Stimulated activated naive B cell treated with anti-CD40 and anti-IgM and Interleukin-4, amounts not matched to agents 10 μg/mL and 1 μg/mL and 100 μg/mL, for 72 hours (primary cell): Measurements from ENCODE around the gene CYP27B1.

Source experiments
- ATAC-seq, 2 donors: fragments of 150-1000 bp; cut with Tn5 transposase; replicated peaks; 2 replicates each; pipeline ENCODE4 v1.10.0; 2021; ENCODE audit warnings: moderate library complexity in 1 of 2
- DNase-seq: peaks from one replicate; pipeline ENCODE4 v3.0.0; 2021
- H3K27ac Mint-ChIP-seq: one replicate; pipeline ENCODE4 v1.8.0; 2022; ENCODE audit warnings: mild to moderate bottlenecking, mixed read lengths
- H3K27me3 Mint-ChIP-seq, 2 donors: one replicate each; pipeline ENCODE4 v1.8.0; 2022; ENCODE audit warnings: mixed read lengths in 2 of 2
- H3K36me3 Mint-ChIP-seq, 2 donors: one replicate each; pipeline ENCODE4 v1.8.0; 2022; ENCODE audit warnings: mixed read lengths in 2 of 2, mild to moderate bottlenecking in 1 of 2
- H3K4me1 Mint-ChIP-seq, 2 donors: one replicate each; pipeline ENCODE4 v1.8.0; 2022; ENCODE audit warnings: mixed read lengths in 2 of 2, mild to moderate bottlenecking in 1 of 2
- H3K4me3 Mint-ChIP-seq, 2 donors: one replicate each; pipeline ENCODE4 v1.8.0; 2022; ENCODE audit warnings: mild to moderate bottlenecking in 2 of 2, mixed read lengths in 2 of 2, moderate library complexity in 1 of 2
- H3K9me3 Mint-ChIP-seq, 2 donors: one replicate each; pipeline ENCODE4 v1.8.0; 2022; ENCODE audit warnings: mixed read lengths in 2 of 2, mild to moderate bottlenecking in 1 of 2

CYP27B1 gene

DNA sequence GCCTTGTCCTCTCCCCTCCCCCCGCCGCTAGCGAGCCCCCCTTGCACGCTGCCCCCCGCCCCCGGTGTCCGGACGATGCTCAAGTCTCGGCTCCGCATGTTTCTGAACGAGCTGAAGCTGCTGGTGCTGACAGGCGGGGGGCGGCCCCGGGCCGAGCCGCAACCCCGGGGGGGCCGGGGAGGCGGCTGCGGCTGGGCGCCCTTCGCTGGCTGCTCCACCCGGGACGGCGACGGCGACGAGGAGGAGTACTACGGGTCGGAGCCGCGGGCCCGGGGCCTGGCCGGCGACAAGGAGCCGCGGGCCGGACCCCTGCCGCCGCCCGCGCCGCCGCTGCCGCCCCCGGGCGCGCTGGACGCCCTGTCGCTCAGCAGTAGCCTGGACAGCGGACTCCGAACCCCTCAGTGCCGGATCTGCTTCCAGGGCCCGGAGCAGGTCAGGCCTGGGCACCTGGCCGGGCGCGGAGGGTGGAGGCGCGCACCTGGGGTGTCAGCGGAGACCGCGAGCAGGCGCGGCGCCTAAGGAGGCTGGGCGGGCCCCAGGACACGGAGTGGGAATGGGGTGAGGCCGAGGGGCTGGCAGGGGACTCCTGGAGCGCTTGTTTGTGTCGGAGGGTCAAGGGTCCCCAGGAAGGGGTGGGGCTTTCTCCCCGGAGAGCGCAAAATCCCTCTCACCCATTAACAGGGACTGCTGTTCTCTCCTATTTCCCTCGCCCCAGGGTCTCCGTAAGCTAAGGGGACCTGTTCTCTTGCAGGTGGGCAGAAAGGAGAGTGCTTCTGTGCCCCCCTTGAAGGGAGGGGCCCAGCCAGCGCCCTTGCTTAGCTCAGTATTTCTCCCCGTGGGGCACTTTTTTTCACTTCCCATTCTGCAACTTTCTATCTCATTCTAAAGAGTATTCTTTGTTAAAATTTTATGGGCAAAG is 11.2 kb downstream of the CYP27B1 start:
- Mint-ChIP-seq H3K27me3 (no peaks in the 10 kb centered on the region), H3K9me3 (no peaks in the 10 kb centered on the region), H3K36me3 (peaks cover 27 to 31% of the 10 kb centered on the region in 2 donors), H3K27ac (peak overlapping the region; percentile 90), H3K4me1 (peaks cover 44 to 78% of the 10 kb centered on the region in 2 donors), H3K4me3 (peak overlapping the region; percentile 90)
- ATAC-seq (peak; percentile 3 to 7), DNase-seq (no peak)

DNA sequence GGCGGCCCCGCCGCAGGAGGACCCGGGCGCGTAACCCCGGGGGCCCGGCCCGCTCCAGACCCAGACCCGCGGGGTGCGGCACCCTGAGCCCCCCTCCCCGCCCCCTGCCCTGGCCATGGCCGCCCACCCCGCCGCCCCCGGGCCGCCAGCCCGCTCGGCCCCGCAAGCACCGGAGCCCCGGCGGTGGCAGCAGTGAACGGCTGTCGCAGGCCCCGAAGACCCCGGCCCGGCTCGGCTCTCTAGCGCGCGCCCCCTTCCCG is 11.8 kb downstream of the CYP27B1 start:
- no peaks in the 10 kb centered on the region for H3K9me3 Mint-ChIP-seq
- H3K27me3 Mint-ChIP-seq = no peaks in the 10 kb centered on the region
- DNase-seq (no peak), ATAC-seq (no peak)
- peak overlapping the region; percentile 68 to 90 for H3K4me3 Mint-ChIP-seq
- H3K27ac Mint-ChIP-seq = no peak overlapping the region
- peaks cover 46 to 77% of the 10 kb centered on the region in 2 donors for H3K4me1 Mint-ChIP-seq
- H3K36me3 Mint-ChIP-seq = peaks cover 33 to 37% of the 10 kb centered on the region in 2 donors

DNA sequence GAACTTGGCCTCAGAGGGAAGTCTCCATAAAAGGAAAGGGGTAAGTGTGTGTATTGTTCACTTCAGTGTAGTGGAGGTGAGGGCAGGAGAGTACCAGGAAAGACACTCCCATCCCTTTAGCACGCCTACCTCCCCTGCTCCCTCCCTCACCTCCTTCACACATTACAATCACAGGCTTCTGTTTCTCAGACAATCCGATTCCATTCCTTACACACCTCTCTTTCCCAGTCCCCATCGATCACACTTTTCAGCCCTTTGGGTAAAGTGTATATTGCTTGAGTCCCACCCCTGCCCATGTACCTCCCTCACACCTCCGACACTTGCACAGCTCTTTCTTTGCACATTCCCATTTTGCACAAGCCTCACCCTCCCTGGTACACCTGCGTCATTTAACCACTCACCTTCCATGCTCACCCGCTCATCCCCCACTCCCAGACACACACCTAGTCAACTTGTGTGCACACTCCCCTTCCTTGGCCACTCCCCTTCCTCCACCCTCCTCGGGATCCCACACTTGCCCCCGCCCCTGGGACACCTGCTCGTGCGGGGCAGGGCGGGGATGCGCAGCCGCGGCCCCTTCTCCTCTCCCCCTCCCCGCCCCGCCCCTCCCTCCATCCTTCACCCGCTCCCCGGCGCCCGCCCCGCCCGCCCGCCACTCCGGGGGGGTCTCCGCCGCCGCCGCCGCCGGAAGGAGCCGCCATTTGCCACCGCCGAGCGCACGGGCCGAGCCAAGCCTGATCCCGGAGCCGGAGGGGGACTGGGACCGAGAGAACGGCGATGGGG is 12.3 kb downstream of the CYP27B1 start, which contains the start of gene MARCHF9:
TSS of gene MARCHF9 (plus strand) at position 693 of the 783 bp plus-strand sequence. CDS start 426 bp downstream, outside the sequence.
- no peaks in the 10 kb centered on the region for H3K27me3 Mint-ChIP-seq

DNA sequence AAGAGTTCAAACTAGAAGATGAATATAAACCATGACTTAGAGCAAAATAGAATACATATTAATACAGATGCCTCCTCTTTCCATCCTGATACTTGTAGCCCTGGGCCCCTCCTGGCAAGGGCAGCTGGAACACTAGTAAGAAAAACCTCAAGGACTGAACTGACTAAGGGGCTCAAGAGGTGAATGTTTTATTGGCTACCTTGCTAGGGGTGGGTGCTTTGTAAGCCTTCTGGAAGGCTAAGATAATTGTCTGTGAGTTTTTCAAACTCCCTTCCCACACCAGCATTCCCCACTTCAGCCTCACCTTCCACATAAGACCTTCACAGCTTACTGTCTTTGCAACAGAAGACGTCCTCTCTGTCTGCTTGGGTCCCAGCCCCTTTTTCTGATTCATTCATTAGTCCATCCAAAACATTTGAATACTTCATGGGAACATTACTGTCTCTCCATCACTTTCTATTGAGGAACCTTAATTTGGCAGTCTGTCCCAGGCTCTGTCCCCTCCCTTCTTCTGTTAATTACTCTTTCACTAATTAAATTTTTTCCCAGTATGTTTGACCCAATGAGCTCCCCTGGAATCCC is 13.0 kb downstream of the CYP27B1 start:
- Mint-ChIP-seq H3K36me3 (peaks cover 31 to 35% of the 10 kb centered on the region in 2 donors), H3K4me1 (peaks cover 39 to 69% of the 10 kb centered on the region in 2 donors), H3K27ac (peak overlapping the region; percentile 26), H3K9me3 (no peaks in the 10 kb centered on the region), H3K27me3 (no peaks in the 10 kb centered on the region), H3K4me3 (no peak overlapping the region)
- DNase-seq = no peak
- ATAC-seq = no peak

More for the DNA sequence above, 12.3 kb downstream of the CYP27B1 start, which contains the start of gene MARCHF9:
- peaks cover 44 to 72% of the 10 kb centered on the region in 2 donors for H3K4me1 Mint-ChIP-seq
- peaks cover 31 to 33% of the 10 kb centered on the region in 2 donors for H3K36me3 Mint-ChIP-seq
- peak within 1 kb of the TSS; percentile 90 for H3K27ac Mint-ChIP-seq
- no peaks in the 10 kb centered on the region for H3K9me3 Mint-ChIP-seq
- peak within 1 kb of the TSS; percentile 90 for H3K4me3 Mint-ChIP-seq
- ATAC-seq = peak; percentile 31 to 40
- peak; percentile 71 for DNase-seq

DNA sequence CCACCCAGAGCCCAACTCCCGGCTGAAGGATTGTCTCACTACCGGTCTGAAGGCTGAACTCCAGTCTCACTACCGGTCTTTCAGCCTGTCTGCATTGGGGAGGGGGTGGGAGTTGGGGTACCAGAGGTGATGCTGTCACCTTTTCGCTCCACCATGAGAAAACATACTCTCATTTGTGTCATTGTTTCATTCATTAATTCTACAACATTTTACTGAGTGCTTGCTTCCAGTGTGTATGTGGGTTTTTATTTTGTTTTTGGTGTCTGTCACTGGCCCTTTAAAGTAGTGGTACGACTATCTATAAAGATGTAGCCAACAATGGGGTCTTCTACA is 14.2 kb downstream of the CYP27B1 start:
- DNase-seq = no peak
- Mint-ChIP-seq H3K36me3 (peaks cover 33 to 39% of the 10 kb centered on the region in 2 donors), H3K9me3 (no peaks in the 10 kb centered on the region), H3K4me1 (peaks cover 37 to 63% of the 10 kb centered on the region in 2 donors), H3K4me3 (peak overlapping the region; percentile 93 to 98), H3K27me3 (no peaks in the 10 kb centered on the region), H3K27ac (peak overlapping the region; percentile 94)
- no peak for ATAC-seq

DNA sequence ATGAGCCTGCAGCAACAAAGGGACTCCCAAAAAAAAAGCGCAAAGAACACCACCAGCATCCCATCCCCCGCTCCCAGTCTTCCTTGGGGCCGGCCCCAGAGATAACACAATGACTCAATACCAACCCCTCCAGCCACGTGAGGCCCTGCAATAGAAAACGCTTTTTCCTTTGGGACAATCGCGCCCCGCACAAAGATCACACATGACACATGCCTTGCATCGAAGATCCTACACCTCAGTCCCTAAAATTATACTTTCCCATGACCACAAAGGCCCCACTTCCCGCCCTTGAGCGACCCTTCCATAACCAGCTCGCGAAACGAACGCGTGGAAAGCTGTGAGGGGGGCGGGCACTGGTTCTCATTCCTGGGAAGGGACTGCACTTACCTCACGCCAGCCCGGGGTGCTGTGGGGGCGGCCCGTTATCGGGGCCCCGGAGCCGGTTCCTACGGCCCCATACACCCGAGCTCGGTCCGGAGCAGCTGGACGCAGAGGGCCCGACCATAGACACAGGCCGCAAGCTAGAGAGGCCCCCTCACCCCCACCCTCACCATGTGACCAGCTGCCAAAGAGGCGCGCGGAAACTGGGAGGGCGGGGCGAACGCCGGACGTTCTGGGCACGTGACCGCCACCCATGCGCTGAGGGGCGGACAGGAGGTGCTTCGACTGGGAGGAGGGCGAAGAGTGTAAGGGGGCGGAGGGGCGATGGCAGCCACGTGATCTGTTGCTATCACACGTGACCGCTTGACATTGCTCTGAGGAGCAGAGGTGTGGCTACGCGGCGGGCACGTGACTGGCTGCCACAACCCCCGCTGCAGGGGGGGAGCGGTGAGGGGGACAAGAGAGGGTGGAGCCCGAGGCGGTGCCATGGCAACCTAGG is 14.8 kb downstream of the CYP27B1 start, which contains the start of gene CDK4:
TSS of gene CDK4 (minus strand) at position 523 of the 880 bp plus-strand sequence. CDS start 593 bp downstream, outside the sequence.
- peak; percentile 99 for DNase-seq
- Mint-ChIP-seq H3K27me3 (no peaks in the 10 kb centered on the region), H3K4me1 (peaks cover 35 to 65% of the 10 kb centered on the region in 2 donors), H3K4me3 (peak within 1 kb of the TSS; percentile 93 to 98), H3K9me3 (no peaks in the 10 kb centered on the region), H3K27ac (peak within 1 kb of the TSS; percentile 94), H3K36me3 (peaks cover 37 to 44% of the 10 kb centered on the region in 2 donors)
- ATAC-seq = peak; percentile 77 to 84

DNA sequence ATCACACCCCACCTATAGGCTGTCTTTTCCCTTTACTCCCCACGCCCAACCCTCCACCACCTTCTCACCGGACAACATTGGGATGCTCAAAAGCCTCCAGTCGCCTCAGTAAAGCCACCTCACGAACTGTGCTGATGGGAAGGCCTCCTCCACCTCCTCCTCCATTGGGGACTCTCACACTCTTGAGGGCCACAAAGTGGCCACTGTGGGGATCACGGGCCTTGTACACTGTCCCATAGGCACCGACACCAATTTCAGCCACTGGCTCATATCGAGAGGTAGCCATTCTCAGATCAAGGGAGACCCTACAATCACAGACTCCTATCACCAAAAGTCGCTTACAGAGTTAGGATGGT is 15.5 kb downstream of the CYP27B1 start:
- Mint-ChIP-seq H3K36me3 (peaks cover 36 to 46% of the 10 kb centered on the region in 2 donors), H3K4me1 (peaks cover 31 to 61% of the 10 kb centered on the region in 2 donors)
- no peak for DNase-seq

DNA sequence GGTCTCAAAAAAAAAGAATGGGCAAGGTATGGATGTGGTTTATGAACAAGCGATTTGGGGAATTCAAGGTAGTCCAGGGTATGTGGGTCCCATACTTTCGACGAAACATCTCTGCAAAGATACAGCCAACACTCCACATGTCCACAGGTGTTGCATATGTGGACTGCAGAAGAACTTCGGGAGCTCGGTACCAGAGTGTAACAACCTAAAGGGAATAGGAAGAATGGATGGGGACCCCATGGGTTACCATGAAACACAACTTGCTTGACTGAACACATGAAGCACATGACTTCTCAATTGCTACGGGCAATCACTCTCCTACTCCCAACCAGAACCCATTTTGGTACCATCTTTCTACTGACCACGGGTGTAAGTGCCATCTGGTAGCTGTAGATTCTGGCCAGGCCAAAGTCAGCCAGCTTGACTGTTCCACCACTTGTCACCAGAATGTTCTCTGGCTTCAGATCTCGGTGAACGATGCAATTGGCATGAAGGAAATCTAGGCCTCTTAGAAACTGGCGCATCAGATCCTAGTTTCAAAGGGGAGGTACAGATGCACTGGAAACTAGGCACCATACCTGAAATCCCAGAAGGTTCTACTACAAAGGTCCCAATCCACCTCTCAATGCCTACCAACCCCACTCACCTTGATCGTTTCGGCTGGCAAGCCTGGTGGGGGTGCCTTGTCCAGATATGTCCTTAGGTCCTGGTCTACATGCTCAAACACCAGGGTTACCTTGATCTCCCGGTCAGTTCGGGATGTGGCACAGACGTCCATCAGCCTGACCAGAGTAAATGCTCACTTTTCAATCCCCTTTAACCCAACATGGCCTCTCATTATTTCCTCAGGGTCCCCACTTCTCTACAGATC is 16.1 kb downstream of the CYP27B1 start:
- Mint-ChIP-seq H3K9me3 (no peaks in the 10 kb centered on the region), H3K36me3 (peaks cover 38 to 51% of the 10 kb centered on the region in 2 donors), H3K27me3 (no peaks in the 10 kb centered on the region), H3K4me1 (peaks cover 34 to 63% of the 10 kb centered on the region in 2 donors), H3K4me3 (peak overlapping the region; percentile 93 to 98), H3K27ac (peak overlapping the region; percentile 94)
- no peak for DNase-seq
- ATAC-seq = no peak

More for the DNA sequence above, 15.5 kb downstream of the CYP27B1 start:
- Mint-ChIP-seq H3K27me3 (no peaks in the 10 kb centered on the region), H3K9me3 (no peaks in the 10 kb centered on the region), H3K27ac (peak overlapping the region; percentile 94), H3K4me3 (peak overlapping the region; percentile 93 to 98)
- ATAC-seq = no peak

DNA sequence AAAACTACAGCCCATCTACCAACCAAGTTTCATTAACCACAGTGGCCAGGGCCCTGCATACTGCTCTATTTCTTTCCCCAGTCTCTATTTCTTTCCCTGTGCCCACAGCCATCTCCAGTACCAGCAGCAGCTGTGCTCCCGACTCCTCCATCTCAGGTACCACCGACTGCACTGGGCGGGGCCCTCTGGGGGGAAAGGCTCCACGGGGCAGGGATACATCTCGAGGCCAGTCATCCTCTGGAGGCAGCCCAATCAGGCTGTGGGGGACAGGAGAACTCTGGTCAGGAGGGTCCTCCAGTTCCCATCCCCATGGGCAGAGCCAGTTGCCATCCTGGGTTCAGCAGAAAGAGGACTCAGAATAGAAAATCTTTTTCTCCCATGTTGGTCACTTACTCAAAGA is 17.8 kb downstream of the CYP27B1 start:
- no peak for ATAC-seq
- no peak overlapping the region for H3K27ac Mint-ChIP-seq
- peaks cover 41 to 68% of the 10 kb centered on the region in 2 donors for H3K4me1 Mint-ChIP-seq
- no peaks in the 10 kb centered on the region for H3K27me3 Mint-ChIP-seq
- no peak for DNase-seq
- no peaks in the 10 kb centered on the region for H3K9me3 Mint-ChIP-seq
- peaks cover 38 to 61% of the 10 kb centered on the region in 2 donors for H3K36me3 Mint-ChIP-seq
- H3K4me3 Mint-ChIP-seq = no peak overlapping the region

DNA sequence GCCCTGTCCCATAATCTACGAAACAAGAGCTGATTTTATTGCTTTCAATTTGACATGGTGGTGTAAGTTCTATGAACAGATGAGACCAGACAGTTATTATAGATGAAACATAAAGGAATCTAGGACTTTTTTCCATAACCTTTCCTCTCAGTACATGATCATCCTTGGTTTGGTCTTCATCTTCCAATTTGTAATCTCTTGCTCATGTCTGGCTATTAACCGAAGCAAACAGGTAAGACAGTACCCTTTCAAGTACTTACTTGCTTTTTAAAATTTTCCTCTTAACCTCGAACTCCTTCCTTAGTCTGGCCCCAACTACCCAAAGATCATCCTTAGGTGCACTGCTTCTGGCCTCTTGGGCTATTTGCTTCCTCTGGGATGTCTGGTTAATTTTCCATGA is 20.9 kb downstream of the CYP27B1 start:
- Mint-ChIP-seq H3K36me3 (peaks cover 29 to 52% of the 10 kb centered on the region in 2 donors), H3K27ac (peak overlapping the region; percentile 99), H3K4me3 (peak overlapping the region; percentile 96), H3K27me3 (no peaks in the 10 kb centered on the region), H3K9me3 (no peaks in the 10 kb centered on the region), H3K4me1 (peaks cover 33 to 58% of the 10 kb centered on the region in 2 donors)
- no peak for DNase-seq
- no peak for ATAC-seq

DNA sequence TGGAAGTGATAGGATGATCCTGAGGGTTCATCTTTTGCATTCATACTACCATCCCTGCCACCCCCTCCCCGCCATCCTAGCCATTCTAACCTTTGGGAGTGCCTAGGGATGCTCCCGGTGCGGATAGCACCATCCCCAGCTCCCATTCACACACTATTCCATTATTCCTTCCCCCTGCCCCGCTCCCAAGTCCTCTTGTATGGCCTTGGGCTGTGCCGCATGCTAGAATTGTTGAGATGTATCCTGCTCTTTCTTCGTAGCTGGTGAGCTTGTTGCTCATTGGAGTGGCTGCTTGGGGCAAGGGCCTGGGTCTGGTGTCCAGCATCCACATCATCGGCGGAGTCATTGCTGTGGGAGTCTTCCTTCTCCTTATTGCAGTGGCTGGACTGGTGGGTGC is 21.4 kb downstream of the CYP27B1 start:
- H3K9me3 Mint-ChIP-seq = no peaks in the 10 kb centered on the region
- ATAC-seq (no peak), DNase-seq (no peak)
- H3K4me3 Mint-ChIP-seq = peak overlapping the region; percentile 96
- peaks cover 38 to 58% of the 10 kb centered on the region in 2 donors for H3K4me1 Mint-ChIP-seq
- H3K36me3 Mint-ChIP-seq = peaks cover 25 to 49% of the 10 kb centered on the region in 2 donors
- peak overlapping the region; percentile 99 for H3K27ac Mint-ChIP-seq
- no peaks in the 10 kb centered on the region for H3K27me3 Mint-ChIP-seq

DNA sequence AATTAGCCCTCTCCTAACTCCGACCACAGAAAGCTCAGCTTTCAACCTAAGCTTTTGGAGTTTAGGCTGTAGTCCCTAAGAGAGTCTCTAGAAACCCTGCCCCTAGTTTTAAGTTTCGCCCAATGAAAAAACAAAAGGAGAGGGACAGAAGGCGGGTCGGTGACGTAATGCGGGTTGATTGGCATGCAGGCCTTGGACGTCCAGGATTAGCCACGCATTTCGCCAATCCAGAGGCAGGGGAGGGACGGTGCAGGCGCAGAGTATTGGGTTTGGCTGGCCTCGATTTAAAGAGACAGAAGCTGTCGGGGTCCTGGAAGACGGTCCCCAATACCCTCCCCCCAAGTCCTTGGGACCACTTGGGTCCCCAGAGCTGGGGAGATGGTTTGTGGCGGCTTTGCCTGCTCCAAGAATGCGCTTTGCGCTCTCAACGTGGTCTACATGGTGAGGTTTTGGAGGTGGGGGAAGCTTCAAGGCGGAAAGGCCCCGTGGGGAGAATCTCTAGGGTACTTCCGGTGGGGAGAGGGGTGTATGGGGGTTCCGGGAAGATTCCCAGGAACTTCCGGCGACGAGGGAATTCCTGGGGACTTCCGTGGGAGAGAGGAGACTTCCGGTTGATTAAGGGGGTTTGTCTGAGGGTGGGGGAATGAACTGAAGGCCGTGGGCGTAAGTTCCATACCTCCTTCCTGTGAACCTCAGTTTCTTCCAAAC is 21.9 kb downstream of the CYP27B1 start, which contains the start of gene TSPAN31:
TSS of gene TSPAN31 (plus strand) at position 263 of the 708 bp plus-strand sequence. CDS start at position 379, 116 bp downstream.
- Mint-ChIP-seq H3K9me3 (no peaks in the 10 kb centered on the region), H3K4me1 (peaks cover 36 to 57% of the 10 kb centered on the region in 2 donors), H3K27ac (peak within 1 kb of the TSS; percentile 99), H3K4me3 (peak within 1 kb of the TSS; percentile 96), H3K36me3 (peaks cover 21 to 45% of the 10 kb centered on the region in 2 donors), H3K27me3 (no peaks in the 10 kb centered on the region)
- DNase-seq (peak; percentile 89), ATAC-seq (peak; percentile 89 to 91)
